Stimulated activated naive CD8-positive, alpha-beta T cell treated with anti-CD3 and anti-CD28 coated beads, Interleukin-15, Interleukin-2, amounts not matched to agents 100 U/mL and 50 U/mL, for 24 hours (primary cell): ENCODE data around the gene NGFR.

Experiments used
- ATAC-seq: fragments of 150-1000 bp; cut with Tn5 transposase; one replicate; pipeline ENCODE4 v1.10.0; 2021
- DNase-seq: peaks from one replicate; pipeline ENCODE4 v3.0.0; 2021

The NGFR gene

DNA sequence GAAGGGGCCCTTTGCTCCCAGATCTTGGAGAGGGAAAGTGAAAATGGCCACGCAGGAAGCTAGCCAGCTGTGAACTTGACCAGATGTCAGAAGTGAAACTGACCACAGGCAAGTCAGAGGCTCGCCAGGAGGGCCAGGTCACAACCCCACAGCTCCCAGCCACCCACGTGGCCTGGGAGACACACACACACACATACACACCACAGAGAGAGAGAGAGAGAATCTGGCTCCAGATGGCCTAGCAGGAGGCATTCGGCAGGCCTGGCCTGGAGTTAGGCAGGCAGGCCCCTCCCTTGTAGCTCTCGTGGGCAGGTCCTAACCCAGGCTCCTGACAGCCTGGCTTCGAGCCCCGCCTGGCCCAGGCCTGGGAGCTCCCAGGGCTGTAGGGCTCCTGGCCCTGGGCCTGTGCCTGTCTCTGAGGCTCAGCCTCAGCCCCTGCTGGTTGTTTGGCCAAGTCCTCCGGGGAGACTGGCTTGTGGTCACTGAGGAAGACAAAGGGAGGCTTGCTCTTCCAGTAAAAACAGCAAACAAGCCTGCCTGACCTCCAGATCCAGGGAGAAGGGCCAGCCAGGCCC, 20.2 kb downstream of the NGFR start:
- DNase-seq (no peak), ATAC-seq (peak; percentile 48)

DNA sequence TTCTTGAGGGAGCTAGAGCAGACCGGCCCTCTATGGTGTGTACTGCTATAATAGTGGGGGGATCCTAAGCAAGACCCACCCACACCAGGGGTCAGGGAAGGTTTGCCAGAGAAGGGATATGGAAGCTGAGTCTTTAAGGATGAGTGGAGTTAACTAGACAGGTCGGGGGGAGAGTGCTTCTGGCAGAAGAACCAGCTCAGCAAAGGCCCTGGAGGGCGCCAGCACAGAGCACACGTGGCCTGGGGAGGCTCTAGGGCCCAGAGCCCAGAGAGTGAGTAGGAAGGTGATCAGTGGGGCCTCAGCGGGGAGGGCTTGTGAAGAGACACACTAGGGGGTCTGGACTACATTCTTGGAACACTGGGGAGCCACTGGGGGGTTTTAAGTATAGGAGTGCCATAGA, 21.1 kb downstream of the NGFR start:
- DNase-seq (no peak), ATAC-seq (no peak)

DNA sequence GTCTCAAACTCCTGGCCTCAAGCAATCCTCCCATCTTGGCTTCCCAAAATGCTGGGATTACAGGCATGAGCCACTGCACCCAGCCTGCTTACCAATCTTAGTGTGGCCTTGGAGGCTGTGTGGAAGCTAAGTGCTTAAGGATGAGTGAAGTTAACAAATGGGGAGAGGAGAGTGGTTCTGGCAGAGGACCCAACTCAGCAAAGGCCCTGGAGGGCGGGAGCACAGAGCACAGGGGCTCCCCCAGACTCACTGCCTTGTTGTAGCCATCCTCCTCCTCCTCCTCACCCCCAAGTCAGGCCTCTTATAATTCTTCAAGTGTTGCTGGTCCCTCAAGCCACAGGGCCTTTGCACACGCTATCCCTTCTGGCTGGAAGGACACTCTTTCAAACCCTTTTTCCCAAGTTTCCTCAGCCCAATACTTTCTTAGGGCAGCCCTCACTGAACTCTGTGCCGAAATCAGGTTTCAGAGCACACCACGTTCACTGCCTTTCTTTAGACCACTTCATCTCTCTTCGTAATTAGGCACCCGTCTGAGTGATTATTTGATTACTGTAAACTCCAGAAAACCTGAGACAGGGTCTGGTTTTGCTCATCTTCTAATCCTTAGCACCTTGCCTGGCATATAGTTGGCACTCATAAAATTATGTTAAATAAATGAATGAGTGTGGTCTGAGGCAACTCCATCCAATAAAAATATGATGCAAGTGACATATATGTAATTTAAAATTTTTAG, 23.4 kb downstream of the NGFR start:
- DNase-seq (no peak), ATAC-seq (no peak)

DNA sequence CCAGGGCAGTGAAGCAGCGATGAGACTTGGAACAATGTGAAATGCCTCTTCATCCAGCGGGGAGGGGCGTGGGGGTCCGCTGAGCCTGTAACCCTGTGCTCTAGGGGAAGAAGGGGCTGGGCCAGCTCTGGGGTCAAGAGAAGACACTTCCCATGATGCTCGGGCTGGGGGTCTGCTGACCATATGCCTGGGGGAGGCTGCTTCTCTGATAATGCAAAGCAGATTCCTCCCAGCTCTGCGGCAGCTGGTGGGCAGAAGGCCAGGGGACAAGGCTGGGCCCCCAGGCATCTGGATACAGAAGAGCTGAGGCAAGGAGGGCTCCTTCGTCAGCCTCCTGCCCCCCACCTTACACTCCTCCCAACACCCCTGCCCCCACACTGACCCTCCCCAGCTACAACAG, 24.7 kb downstream of the NGFR start:
- DNase-seq: no peak
- no peak for ATAC-seq

DNA sequence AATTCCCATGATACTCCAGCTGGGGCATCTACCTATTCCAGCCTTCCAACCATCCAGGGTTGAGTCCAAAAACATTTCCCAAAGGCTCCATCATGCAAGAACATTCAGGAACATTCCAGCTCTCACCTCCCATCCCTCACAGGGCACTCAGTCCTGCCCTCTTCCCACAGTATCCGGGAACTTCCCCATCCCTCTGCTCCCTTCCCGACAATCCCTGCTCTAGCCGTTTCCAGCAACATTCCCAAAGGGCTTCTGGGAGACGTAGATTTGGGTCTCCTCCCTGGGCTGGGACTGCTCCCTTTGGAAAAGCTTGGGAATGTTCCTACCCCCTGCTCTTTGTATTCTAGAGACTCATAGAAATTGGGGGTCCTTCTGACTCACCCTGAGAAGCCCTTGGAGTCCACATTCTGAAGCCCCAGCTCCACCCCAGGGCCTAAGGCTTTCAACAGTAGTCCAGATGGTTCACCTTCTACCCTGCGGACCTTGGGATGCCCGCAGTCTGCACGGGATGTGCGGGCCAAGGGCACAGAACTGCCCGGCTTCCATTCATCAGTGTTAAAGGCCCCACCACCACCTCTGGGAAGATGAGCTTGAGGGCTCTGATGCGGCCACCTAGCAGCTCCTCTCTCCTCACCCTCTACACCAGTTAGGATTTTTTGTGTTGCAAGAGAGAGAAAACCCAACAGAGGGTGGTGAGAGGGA, 25.4 kb downstream of the NGFR start:
- DNase-seq (no peak), ATAC-seq (no peak)

DNA sequence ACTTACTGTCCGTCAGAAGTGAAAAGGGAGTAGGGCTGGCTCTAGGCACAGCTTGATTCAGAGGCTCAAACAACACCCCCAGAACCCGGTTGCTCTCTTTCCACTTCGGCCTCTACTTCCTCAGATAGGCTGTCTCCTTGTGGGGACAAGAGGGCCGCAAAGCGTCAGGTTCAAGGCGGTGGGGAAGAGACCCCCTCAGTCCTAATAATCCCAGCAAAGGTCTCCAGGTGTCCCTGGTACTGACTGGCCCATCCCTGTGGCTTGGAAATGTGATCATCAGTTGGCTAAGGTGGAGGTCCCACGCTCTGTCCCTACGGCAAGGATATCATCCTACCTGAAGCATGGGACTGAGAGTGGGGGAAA, 26.0 kb downstream of the NGFR start:
- no peak for DNase-seq
- no peak for ATAC-seq

DNA sequence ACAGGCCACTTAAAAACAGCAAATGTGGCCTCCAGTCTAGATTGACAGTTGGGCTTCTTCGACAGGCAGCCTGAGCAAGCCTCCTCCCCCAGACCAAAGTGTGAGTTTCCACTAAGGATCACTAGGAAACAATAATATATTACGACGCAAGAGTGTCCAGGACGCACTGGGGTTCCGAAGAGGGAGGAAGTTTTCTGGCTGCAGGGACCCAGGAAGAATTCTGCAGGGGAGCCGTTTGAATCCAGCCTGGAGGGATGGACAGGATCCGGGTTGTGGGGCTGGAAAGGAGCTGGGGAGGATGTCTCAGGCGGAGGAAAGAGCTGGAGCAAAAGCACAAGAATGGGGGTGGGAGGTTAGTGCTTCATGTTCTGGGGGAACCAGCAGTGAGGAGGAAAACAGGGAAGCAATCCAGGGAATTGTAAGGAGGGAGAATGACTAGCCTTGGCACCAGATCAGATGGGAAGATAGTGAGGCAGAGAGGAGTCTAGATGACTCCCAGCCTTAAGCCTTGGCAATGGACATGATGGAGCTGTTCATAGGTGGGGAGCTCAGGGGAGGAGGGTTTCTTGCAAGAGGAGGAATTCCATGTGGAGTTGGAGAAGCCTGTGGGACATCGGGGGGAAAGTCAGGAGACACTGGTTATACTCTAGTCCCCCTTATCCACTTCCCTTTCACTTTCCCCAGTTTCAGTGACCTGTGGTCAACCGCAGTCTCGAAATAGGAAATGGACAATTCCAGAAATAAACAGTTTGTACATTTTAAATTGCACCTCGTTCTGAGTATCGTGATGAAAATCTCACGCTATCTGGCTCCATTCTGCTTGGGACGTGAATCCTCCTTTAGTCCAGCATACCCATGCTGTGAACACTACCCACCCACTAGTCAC, 26.6 kb downstream of the NGFR start:
- DNase-seq (no peak), ATAC-seq (no peak)

DNA sequence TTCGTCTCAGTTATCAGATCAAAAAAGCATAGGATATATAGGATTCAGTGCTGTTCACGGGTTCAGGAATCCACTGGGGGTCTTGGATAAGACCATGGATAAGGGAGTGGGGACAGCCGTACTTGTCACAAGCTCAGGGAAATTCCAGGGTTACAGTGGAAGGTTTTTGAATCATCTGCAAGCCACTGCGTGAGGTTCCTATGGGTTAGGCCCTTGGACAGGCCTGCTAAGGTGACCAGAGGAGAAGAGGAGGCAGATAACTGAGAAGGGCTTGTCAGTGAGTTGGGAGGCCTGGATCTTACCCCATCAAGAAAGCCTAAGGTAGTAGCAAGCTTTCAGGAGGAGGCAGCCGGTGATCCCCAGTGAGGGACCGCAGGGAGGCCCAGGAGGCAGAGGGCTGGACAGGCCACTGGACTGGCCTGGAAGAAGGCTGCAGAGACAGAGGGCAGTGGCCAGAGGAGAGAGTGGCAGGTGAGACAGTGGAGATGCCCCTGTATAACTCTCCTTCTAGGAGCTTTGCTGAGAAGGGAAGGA, 27.3 kb downstream of the NGFR start:
- DNase-seq (no peak), ATAC-seq (no peak)

DNA sequence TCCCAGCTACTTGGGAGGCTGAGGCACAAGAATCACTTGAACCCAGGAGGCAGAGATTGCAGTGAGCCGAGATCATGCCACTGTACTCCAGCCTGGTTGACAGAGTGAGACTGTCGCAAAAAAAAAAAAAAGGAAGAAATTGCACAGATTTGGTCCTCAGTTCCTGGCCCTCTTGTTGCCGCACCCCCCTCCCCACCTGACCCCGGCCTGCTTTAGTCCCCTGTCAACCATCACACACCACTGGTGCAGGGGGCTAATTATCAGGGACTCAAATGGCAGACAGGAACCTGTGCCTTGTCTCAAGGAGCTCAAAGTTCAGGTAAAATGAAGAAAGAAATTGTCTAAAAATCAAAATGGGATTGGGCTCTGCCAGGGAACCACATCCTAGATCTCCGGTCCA, 28.1 kb downstream of the NGFR start:
- no peak for DNase-seq
- ATAC-seq: no peak

DNA sequence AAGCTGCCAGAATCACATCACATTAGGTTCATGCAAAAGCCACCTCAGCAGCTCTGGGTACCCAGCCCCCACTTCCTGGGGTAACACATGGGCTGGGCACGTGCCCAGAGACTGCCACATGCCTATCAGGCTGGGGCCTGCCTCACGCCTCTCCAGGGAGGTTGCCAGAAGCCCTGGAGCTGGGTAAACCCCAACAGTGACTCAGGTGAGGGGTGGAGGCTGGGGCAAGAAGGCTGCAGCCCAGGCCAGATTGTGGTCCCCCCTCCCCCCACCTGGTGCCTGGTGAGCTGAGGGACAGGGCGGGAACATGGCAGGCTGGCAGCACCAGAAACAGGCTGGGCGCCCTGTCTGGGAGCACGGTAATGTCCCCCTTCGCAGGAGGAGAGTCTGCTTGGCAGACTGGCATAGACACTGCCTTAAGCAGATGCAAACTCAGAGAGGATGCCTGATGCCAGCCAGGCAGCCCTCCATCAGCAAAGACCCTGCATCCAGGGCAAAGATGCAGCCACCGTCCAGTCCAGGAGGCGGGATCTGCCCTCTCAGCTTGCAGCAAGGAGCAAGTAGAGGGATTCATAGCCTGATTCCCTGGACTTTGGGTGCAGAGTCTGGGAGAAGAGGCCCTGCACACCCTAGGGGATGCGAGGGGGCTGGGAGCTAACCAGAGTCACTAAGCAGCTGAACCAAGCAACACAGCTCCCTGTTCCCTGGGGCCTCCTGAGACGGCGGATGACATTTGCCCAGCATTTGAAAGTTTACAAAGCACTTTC, 28.8 kb downstream of the NGFR start:
- peak; percentile 55 for DNase-seq
- peak; percentile 77 for ATAC-seq

DNA sequence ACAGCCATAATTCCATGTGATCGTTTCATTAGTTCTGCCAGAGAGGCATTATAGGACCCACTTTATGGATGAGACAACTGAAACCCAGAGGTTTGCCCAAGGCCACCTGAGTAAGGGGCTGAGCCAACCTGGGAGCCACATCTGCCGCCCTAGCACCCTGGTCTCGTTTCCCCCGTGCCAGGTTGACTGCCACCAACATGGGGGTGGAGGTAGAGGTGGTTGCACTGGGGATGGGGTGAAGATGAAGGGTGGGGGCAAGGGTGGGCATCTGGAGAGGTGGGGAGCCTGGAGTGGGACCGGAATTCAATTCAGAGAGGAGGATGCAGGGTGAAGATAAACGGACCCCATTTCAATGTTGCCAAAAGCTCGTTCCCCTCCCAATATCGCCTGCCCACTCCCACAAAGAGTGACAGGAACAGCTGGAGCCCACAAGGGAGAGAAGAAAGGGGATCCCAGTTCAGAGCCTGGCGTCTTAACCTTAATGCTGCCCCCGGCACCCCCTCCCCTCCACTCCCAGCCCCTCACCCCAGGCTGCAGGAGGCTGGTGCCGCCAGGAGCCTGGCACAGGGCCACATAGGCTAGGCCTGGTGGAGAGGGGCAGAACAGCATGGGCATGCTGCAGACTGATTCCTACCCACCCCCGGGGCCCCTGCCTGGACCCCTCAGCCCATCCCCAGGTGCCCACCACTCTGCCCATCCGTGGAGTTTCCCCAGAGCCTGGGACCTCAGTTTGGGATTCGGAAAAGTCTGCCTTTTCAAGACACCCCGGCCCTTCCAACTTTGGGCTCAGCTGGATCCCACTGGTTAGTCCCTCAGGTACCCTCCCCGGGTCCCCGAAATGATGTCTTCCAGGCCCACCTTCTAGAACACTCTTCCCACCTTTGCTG, 29.6 kb downstream of the NGFR start:
- ATAC-seq (no peak), DNase-seq (no peak)

DNA sequence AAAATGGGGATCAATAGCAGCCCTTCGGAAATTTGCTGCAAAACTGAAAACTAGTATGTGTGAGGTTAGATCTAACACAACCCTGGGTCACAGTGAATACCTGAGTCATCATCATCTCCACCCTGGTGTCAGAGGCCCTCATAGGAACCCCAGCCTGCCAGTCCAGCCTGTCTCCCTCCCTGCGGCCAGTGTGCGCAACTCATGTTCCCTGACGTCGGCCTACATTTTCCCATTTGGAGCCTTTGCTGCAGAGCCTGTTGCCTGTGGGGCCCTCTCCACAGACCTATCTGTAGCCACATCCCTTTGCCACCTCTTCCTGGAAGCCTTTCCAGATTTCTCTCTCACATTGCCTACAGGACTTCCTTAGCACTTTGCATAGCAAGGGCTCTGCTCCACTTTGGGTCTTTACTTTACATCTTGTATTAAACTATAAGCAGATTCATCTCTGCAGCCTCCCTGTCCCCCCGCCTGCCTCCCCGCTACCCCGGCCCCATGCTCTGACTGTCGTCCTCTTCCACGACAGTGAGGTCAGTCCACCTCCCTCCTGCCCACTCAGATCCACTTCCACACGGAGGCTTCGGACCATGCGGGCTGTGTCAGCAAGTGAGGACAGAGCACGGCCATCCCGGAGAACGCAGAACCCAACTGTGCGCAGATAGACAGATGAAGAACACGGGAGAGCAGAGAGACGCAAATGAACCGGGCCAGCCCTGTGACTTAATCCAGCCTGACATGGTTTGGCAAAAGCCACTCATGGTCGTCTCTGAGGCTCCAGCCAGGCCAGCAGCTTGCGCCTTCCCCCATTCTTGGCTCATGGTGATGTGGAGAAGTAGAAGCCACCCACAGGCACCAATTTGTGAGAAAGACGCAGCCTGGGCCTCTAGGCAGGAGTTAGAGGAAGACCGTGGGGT, 31.0 kb downstream of the NGFR start:
- ATAC-seq: no peak

DNA sequence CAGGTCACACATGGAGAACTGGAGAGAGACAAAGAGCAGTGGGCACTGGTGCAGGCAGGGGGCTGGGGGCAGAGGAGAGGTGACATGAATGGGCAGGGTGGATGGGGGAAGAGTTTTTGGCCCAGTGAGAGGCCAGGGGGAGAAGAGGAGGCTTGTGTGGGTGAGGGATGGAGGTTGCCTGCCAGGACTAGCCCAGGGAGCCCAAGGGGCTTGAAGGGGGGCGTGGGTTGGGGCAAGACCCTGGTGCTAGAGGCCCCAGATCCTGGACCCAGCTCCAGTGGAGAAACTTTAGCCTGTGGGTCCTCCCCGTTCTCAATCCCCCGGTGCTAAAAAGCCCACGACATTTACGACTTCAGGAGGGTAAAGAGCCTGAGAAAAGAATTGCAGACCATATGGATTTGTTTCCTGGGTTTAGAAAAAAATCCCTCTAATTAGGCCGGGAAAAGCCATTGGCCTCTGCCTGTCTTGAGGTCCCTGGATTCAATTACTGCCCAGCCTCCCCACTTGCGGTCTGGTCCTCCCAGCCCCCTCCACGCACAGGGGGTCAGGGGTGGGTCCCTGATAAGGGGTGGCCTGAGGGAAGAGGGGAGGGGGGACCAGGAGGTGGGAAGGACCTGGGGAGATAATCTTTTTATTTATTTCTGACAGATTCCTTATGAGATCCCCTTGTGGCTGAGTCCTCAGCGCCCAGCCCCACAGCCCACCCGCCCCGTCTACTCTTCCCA, 33.0 kb downstream of the NGFR start:
- no peak for DNase-seq
- no peak for ATAC-seq

More for the DNA sequence above, 31.0 kb downstream of the NGFR start:
- no peak for DNase-seq

DNA sequence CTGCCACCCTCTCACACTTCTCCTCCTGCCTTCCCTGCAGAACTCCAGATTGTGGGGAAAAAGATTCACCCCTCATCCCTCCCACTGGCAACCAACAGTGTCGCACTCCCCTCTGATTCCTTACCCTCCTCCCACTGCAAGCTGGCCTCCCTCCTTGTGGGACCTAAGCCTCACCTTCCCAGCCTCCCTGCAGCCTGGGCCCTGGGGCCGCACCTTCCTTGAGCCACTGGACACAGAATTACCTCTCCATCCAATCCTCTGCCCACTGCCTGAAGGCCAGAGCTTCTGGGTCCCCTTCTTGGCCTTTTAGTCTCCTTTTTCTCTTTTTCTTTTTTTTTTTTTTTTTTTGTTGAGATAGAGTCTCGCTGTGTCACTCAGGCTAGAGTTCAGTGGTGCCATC, 33.9 kb downstream of the NGFR start:
- ATAC-seq (no peak), DNase-seq (no peak)

DNA sequence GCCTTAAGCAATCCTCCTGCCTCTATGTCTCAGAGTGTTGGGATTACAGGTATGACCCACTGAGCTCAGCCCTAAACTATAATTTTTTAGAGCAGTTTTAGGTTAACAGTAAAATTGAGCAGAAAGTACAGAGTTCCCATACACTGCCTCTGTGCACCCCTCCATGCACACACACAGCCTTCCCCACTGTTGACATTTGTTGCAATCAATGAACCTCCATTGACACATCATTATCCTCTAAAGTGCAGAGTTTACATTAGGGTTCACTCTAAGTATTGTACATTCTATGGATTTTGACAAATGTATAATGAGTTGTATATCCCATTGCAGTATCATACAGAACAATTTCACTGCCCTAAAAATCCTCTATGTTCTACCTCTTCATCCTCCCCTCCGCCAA, 35.0 kb downstream of the NGFR start:
- DNase-seq (no peak), ATAC-seq (no peak)

DNA sequence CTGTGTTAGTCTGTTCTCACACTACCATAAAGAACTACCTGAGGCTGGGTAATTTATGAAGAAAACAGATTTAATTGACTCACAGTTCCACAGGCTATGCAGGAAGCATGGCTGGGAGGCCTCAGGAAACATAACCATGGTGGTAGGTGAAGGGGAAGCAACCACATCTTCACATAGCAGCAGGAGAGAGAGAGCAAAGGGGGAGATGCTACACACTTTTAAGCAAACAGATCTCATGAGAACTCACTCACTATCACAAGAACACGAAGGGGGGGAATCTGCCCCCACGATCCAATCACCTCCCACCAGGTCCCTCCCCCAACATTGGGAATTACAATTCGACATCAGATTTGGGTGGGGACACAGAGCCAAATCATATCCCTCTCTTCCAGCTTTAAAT, 48.8 kb downstream of the NGFR start:
- no peak for ATAC-seq
- no peak for DNase-seq

DNA sequence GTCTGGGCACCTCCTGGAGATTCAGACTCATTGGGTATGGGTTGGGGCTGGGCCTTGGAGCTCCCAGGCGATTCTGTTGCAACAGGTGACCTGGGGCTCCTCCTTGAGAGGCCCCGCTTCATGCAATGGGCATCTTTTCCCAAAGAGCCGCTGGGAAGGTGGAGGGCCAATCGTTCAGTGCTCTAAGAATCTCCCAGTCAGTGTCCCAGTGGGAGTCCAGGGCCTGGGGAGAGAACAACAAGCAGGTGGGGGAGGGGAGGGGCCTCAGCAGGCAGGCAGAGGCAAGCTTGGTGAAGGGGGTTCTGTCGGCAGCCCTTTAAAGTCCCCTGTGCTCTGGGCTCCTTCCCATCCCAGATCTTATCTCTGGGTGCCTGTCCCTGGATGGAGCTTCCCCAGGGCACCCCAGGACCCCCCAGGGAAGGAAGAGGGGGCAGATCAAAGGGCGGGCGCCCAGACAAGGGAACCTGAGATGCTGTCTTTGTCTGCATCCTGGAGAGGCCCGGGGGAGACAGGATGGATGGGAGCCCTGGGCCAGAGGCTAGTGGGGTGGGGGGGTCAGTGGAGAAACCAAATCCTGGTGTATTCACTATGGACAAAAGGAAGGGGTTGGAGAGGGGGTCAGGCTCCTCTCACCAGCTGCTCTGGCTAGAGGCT, 50.0 kb downstream of the NGFR start:
- no peak for DNase-seq
- no peak for ATAC-seq

DNA sequence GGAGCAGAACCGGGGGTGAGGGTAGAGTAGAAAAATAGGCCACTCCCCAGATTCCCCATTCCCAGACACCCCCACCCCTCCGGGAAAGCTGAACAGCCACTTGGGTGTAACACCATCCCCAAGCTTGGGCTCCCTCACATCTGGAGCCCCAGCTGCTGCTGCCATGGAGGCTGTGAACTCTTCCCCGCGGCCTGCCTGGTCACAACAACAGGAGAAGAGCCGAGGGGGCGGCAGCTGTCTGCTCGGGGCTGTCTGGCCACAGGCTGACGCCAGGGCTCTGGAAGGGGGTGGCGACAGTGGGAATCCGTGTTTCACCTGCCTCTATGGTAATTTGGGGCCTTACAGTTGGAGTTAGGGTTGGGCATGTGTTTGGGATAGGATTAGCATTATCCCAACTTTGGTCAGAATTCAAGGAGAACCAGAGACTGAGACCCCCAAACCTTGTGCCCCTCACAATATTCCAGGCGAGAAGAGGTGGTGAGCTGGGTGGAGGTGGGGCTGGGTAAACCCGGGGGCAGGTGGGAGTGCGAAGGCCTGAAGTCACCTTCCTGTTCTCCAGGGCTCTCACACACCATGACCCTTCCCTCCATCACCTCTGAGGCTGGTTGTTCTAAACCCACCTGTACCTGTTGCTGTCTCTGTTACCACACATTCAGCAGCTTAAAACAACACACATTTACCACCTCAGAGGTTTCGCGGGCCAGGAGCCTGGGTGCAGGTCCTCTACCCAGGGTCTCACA, 50.9 kb downstream of the NGFR start:
- DNase-seq (no peak), ATAC-seq (no peak)
